Astrocyte (in vitro differentiated cells and primary cell): Measurements from ENCODE around the gene FLCN.

Experiments
- CTCF ChIP-seq: IDR thresholded peaks from 2 replicates; pipeline ENCODE4 v1.5.1; 2011; ENCODE audit warnings: low read depth, mild to moderate bottlenecking, inconsistent platforms, low read length, moderate library complexity; ENCODE audit not compliant: insufficient read depth
- EZH2 ChIP-seq: IDR thresholded peaks from 2 replicates; pipeline ENCODE4 v1.6.1; 2012; ENCODE audit warnings: mild to moderate bottlenecking, low read length, inconsistent platforms; ENCODE audit not compliant: insufficient read depth

GRCh38 chr17:17164676-17165075, 72.3 kb downstream of the FLCN start:
- TF ChIP-seq EZH2 (no peak), CTCF (no peak)
